Panc1 (cell line): Measurements from ENCODE around the gene FAM227B.

Experiments
- POLR2AphosphoS5 ChIP-seq: IDR thresholded peaks from 2 replicates; pipeline ENCODE4 v1.6.1; 2012; ENCODE audit warnings: mild to moderate bottlenecking, low read depth, low read length, moderate library complexity
- SIN3A ChIP-seq: IDR thresholded peaks from 2 replicates; pipeline ENCODE4 v1.6.1; 2012; ENCODE audit warnings: low read depth, mild to moderate bottlenecking, low read length, moderate library complexity, borderline replicate concordance; ENCODE audit not compliant: insufficient read depth
- TF ChIP-seq, protein P1 (sequence below): fragments of 450-650 bp; IDR thresholded peaks from 2 replicates; pipeline ENCODE4 v1.5.1; 2017; ENCODE audit warnings: mild to moderate bottlenecking
- TF ChIP-seq, protein P2 (sequence below), 2 experiments: IDR thresholded peaks; 2 replicates each; pipeline ENCODE4 v1.6.1; 2011 to 2012; ENCODE audit warnings: low read depth in 2 of 2, control low read depth in 1 of 2, low read length in 1 of 2, mild to moderate bottlenecking in 1 of 2, moderate library complexity in 1 of 2; ENCODE audit not compliant: insufficient read depth in 1 of 2

DNA sequence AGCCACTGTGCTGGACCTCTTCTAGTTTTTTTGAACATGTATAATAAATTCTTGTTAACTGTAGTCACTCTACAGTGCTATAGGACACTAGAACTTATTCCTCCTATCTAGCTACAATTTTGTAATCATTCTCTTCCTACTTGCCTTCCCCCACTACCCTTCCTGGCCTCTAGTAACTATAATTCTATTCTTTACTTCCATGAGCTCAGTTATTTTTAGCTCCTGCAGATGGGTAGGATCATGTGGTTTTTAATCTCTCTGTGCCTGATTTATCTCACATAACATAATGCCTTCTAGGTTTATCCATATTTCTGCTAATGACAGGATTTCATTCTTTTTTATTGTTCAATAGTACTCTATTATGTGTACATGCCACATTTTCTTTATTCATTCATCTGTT is 310.7 kb downstream of the FAM227B start:
- TF ChIP-seq, protein P1, sequence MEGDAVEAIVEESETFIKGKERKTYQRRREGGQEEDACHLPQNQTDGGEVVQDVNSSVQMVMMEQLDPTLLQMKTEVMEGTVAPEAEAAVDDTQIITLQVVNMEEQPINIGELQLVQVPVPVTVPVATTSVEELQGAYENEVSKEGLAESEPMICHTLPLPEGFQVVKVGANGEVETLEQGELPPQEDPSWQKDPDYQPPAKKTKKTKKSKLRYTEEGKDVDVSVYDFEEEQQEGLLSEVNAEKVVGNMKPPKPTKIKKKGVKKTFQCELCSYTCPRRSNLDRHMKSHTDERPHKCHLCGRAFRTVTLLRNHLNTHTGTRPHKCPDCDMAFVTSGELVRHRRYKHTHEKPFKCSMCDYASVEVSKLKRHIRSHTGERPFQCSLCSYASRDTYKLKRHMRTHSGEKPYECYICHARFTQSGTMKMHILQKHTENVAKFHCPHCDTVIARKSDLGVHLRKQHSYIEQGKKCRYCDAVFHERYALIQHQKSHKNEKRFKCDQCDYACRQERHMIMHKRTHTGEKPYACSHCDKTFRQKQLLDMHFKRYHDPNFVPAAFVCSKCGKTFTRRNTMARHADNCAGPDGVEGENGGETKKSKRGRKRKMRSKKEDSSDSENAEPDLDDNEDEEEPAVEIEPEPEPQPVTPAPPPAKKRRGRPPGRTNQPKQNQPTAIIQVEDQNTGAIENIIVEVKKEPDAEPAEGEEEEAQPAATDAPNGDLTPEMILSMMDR: no peak
- TF ChIP-seq POLR2AphosphoS5 (no peak), SIN3A (no peak)
- TF ChIP-seq, protein P2, sequence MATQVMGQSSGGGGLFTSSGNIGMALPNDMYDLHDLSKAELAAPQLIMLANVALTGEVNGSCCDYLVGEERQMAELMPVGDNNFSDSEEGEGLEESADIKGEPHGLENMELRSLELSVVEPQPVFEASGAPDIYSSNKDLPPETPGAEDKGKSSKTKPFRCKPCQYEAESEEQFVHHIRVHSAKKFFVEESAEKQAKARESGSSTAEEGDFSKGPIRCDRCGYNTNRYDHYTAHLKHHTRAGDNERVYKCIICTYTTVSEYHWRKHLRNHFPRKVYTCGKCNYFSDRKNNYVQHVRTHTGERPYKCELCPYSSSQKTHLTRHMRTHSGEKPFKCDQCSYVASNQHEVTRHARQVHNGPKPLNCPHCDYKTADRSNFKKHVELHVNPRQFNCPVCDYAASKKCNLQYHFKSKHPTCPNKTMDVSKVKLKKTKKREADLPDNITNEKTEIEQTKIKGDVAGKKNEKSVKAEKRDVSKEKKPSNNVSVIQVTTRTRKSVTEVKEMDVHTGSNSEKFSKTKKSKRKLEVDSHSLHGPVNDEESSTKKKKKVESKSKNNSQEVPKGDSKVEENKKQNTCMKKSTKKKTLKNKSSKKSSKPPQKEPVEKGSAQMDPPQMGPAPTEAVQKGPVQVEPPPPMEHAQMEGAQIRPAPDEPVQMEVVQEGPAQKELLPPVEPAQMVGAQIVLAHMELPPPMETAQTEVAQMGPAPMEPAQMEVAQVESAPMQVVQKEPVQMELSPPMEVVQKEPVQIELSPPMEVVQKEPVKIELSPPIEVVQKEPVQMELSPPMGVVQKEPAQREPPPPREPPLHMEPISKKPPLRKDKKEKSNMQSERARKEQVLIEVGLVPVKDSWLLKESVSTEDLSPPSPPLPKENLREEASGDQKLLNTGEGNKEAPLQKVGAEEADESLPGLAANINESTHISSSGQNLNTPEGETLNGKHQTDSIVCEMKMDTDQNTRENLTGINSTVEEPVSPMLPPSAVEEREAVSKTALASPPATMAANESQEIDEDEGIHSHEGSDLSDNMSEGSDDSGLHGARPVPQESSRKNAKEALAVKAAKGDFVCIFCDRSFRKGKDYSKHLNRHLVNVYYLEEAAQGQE (IDR thresholded peaks at IDR 0.05; ENCODE audit: insufficient read depth in 1 of 2, low read depth in 2 of 2, low read length in 1 of 2): no peak
